Heart left ventricle (tissue), 16 donors: ENCODE measurements around the gene CFAP221. TPM values are rescaled to one million over a fixed set of nuclear protein-coding genes. Genes with fewer than 3 reads are reported as not detected.

Source experiments
- ATAC-seq, 4 donors: fragments of 200-7000 bp; cut with Tn5 transposase; one replicate each; pipeline ENCODE4 v1.9.1; 2020 to 2022; ENCODE audit warnings: moderate library complexity in 4 of 4, mild to moderate bottlenecking in 3 of 4, moderate number of reproducible peaks in 1 of 4
- DNase-seq, 5 donors: peaks; one replicate each; pipeline ENCODE4 v3.0.0-alpha.2; 2020
- H3K27ac ChIP-seq, 12 donors: fragments of 200-600 bp; sonication (generic) in 4 of 12; one replicate each; pipeline versions ENCODE4 v1.5.0 to v1.8.0; 2016 to 2022; ENCODE audit warnings: mild to moderate bottlenecking in 2 of 12
- H3K27me3 ChIP-seq, 9 donors: fragments of 200-600 bp; sonication (generic) in 2 of 9; one replicate each; pipeline versions ENCODE4 v1.5.1 to v1.8.0; 2016 to 2022; ENCODE audit warnings: mild to moderate bottlenecking in 3 of 9
- H3K36me3 ChIP-seq, 9 donors: fragments of 200-600 bp; sonication (generic) in 2 of 9; one replicate each; pipeline versions ENCODE4 v1.5.0 to v1.8.0; 2018 to 2022; ENCODE audit warnings: mild to moderate bottlenecking in 2 of 9
- H3K4me1 ChIP-seq, 12 donors: fragments of 200-600 bp; sonication (generic) in 4 of 12; one replicate each; pipeline versions ENCODE4 v1.5.0 to v1.8.0; 2016 to 2022; ENCODE audit warnings: mild to moderate bottlenecking in 3 of 12
- H3K4me3 ChIP-seq, 12 donors: fragments of 200-600 bp; sonication (generic) in 4 of 12; one replicate each; pipeline versions ENCODE4 v1.5.0 to v1.8.0; 2017 to 2022; ENCODE audit warnings: mild to moderate bottlenecking in 9 of 12, moderate library complexity in 4 of 12
- H3K9me3 ChIP-seq, 12 donors: fragments of 200-600 bp; sonication (generic) in 4 of 12; one replicate each; pipeline versions ENCODE4 v1.5.0 to v1.8.0; 2016 to 2022; ENCODE audit warnings: mild to moderate bottlenecking in 1 of 12
- CTCF ChIP-seq, 12 donors: fragments of 200-600 bp; sonication (generic) in 4 of 12; IDR thresholded peaks; one replicate each; pipeline versions ENCODE4 v1.5.0 to v1.8.0; 2018 to 2022; ENCODE audit warnings: antibody characterized with exemption in 12 of 12, mild to moderate bottlenecking in 5 of 12
- POLR2A ChIP-seq, 2 donors: fragments of 450-650 bp; IDR thresholded peaks; one replicate each; pipeline ENCODE4 v1.6.1; 2017; ENCODE audit warnings: antibody characterized with exemption in 2 of 2, mild to moderate bottlenecking in 2 of 2, moderate library complexity in 2 of 2
- WGBS, 4 donors: extraction: QIAGEN DNeasy Blood & Tissue Kit in 2 of 4; methylation state at CpG; one replicate each; pipeline versions ENCODE4 v1.1.5 to v1.1.7; 2013 to 2018; 5-methylcytosine and 5-hydroxymethylcytosine counted together
- intact Hi-C, 10 donors: fragments of 100-400 bp; cut with DNase I; formaldehyde crosslinking; loops; one replicate each; pipeline versions ENCODE4 v1.11.1 to v1.14.2; 2022
- polyA plus RNA-seq, 2 donors: library from polyadenylated mRNA; stranded (reverse); fragments of 200-250 nt; gene quantifications; one replicate each; pipeline ENCODE4 v1.2.3, GENCODE V29; 2013
- total RNA-seq, 9 donors: library from RNA; depleted of rRNA in 2 of 9; stranded (reverse); fragments of >200 nt in 2 of 9; fragmentation: NEBNext Ultra II Directional in 3 of 9; extraction: Animal tissue kit (Norgen Biotek cat#: 25700) in 3 of 9; gene quantifications; one replicate each; pipeline versions ENCODE4 v1.1.0 to v1.2.4, GENCODE V29; 2016 to 2023
- donor health status: ischemic (EF 13 %, LVEDD 7.1; RV severe dilation, severe dysfunction).
- donor health status: healthy with polysubstance abuse.
- donor health status: DM: no; HTN: yes; CAD: no.
- donor health status: DM: no; HTN: no; CAD: no.
- donor health status: ischemic (EF 25% LVEDD 6.9; RV normal size, moderate dysfunction).
- donor health status: ischemic (EF 25% LVEDD 5.7; RV mildly dilated, moderate dysfunction).
- donor health status: healthy.
- donor health status: DM: yes; HTN: yes; CAD: no.
- donor health status: ischemic (EF 35%, LVEDD 5.7; RV mildly dilated, moderate dysfunction).
- donor health status: nonischemic (EF 11% LVEDD 7.7; RV severe dilation, severe dysfunction).
- donor health status: DM: yes; HTN: yes; CAD: no.
- donor health status: PGD.
- donor health status: ischemic (EF 29% LVEDD 5.4; RV normal size, mild dysfunction).
- donor health status: nonischemic (EF 23%, LVEDD 6.1; RV moderate dilation, normal function).

CFAP221 gene
- total and polyA plus RNA-seq, 11 donors, result 0.08 to 2.2 (median 1.4) TPM; not detected in 1

GRCh38 chr2:119533560-119533959 is 10.7 kb upstream of the CFAP221 start:
- DNase-seq, result no peak
- Histone ChIP-seq H3K36me3 (no peaks in the 10 kb centered on the region), H3K27me3 (no peaks in the 10 kb centered on the region), H3K4me1 (no peaks in the 10 kb centered on the region), H3K4me3 (no peak overlapping the region), H3K27ac (no peak overlapping the region), H3K9me3 (peaks cover 0 to 36% (median 16%) of the 10 kb centered on the region in 12 donors)
- TF ChIP-seq CTCF (IDR thresholded peaks at IDR 0.05) (no peak), POLR2A (IDR thresholded peaks at IDR 0.05) (no peak)
- no peak for ATAC-seq
- WGBS, 4 donors, result 72 to 85% (median 79%) methylated on average over 1 of the region's 1 CpG
- intact Hi-C loops, result no loop called here

- peaks cover 0 to 5% (median 0%) of the 10 kb centered on the region in 9 donors for H3K27me3 ChIP-seq
- no peak overlapping the region for H3K27ac ChIP-seq
- peaks cover 0 to 36% (median 16%) of the 10 kb centered on the region in 12 donors for H3K9me3 ChIP-seq
- DNase-seq (no peak), ATAC-seq (no peak)
- no peaks in the 10 kb centered on the region for H3K36me3 ChIP-seq
- intact Hi-C loops, result no loop called here
- 84 to 92% (median 89%) methylated on average over 6 of the region's 6 CpGs for WGBS, 4 donors
- no peak overlapping the region for H3K4me3 ChIP-seq
- no peaks in the 10 kb centered on the region for H3K4me1 ChIP-seq
- TF ChIP-seq CTCF (IDR thresholded peaks at IDR 0.05) (no peak), POLR2A (IDR thresholded peaks at IDR 0.05) (no peak)
These were observed 8.0 kb upstream of the CFAP221 start for GRCh38 chr2:119536211-119536610.

GRCh38 chr2:119536707-119537106 is 7.5 kb upstream of the CFAP221 start:
- no peak for DNase-seq
- Histone ChIP-seq H3K4me1 (no peaks in the 10 kb centered on the region), H3K36me3 (no peaks in the 10 kb centered on the region), H3K9me3 (peaks cover 0 to 33% (median 16%) of the 10 kb centered on the region in 12 donors), H3K27me3 (peaks cover 0 to 10% (median 2%) of the 10 kb centered on the region in 9 donors), H3K4me3 (no peak overlapping the region), H3K27ac (no peak overlapping the region)
- TF ChIP-seq CTCF (IDR thresholded peaks at IDR 0.05), result no peak
- no peak for TF ChIP-seq POLR2A (IDR thresholded peaks at IDR 0.05)
- 40 to 71% (median 63%) methylated on average over 1 of the region's 1 CpG for WGBS, 4 donors
- no peak for ATAC-seq
- intact Hi-C loops, result no loop called here

GRCh38 chr2:119537792-119538191 is 6.5 kb upstream of the CFAP221 start:
- intact Hi-C loops, result no loop called here
- Histone ChIP-seq H3K27ac (no peak overlapping the region), H3K4me1 (no peaks in the 10 kb centered on the region), H3K27me3 (peaks cover 0 to 18% (median 4%) of the 10 kb centered on the region in 9 donors), H3K36me3 (no peaks in the 10 kb centered on the region), H3K4me3 (no peak overlapping the region), H3K9me3 (peaks cover 0 to 23% (median 13%) of the 10 kb centered on the region in 12 donors)
- DNase-seq, result no peak
- TF ChIP-seq CTCF (IDR thresholded peaks at IDR 0.05) (no peak), POLR2A (IDR thresholded peaks at IDR 0.05) (no peak)
- ATAC-seq, result no peak
